Peyer's patch (tissue), 4 donors: ENCODE results near the gene GPD1L.

Experiments used
- CTCF ChIP-seq, 6 experiments: fragments of 450-650 bp in 4 of 6; fragments of 200-600 bp in 2 of 6; sonication (generic) in 1 of 6; IDR thresholded peaks; one replicate each; pipeline ENCODE4 v1.5.1; 2017 to 2019; ENCODE audit warnings: antibody characterized with exemption in 6 of 6, mild to moderate bottlenecking in 3 of 6, moderate library complexity in 1 of 6
- POLR2A ChIP-seq, 2 donors: fragments of 450-650 bp; IDR thresholded peaks; one replicate each; pipeline ENCODE4 v1.5.1; 2017; ENCODE audit warnings: antibody characterized with exemption in 2 of 2, mild to moderate bottlenecking in 2 of 2, moderate library complexity in 2 of 2

GRCh38 chr3:32195995-32196540 lies 89.6 kb downstream of the GPD1L start:
- TF ChIP-seq CTCF (IDR thresholded peaks at IDR 0.05) (no peak), POLR2A (IDR thresholded peaks at IDR 0.05) (no peak)
